ENCODE measurements around the gene RASSF5.

- no peak for TF ChIP-seq CTCF (IDR thresholded peaks at IDR 0.05)
- TF ChIP-seq POLR2A (IDR thresholded peaks at IDR 0.05) = no peak
Observed at GRCh38 chr1:206503591-206504362, 3.6 kb upstream of the RASSF5 start.
